ENCODE measurements around the gene ADAMTS12.
"Not testable (repeated sequence)": the region's sequence is repeated elsewhere in the genome, so short reads cannot be mapped to it uniquely, and the experiment has no call there.

The ADAMTS12 gene

GRCh38 chr5:33583332-33583731 is 308.5 kb downstream of the ADAMTS12 start:
- no peak for DNase-seq (ENCODE audit: low read depth)

- no peak for DNase-seq (ENCODE audit: low read depth)
Measured at GRCh38 chr5:33582417-33582816, 309.4 kb downstream of the ADAMTS12 start.

- DNase-seq (ENCODE audit: low read depth): no peak
Measured at GRCh38 chr5:33579789-33580188, 312.0 kb downstream of the ADAMTS12 start.

- DNase-seq (ENCODE audit: low read depth): no peak
Measured at GRCh38 chr5:33579152-33579551, 312.6 kb downstream of the ADAMTS12 start.

GRCh38 chr5:33576726-33577590 is 314.8 kb downstream of the ADAMTS12 start:
- no peak for DNase-seq (ENCODE audit: low read depth)

GRCh38 chr5:33565324-33565723 is 326.5 kb downstream of the ADAMTS12 start:
- no peak for DNase-seq (ENCODE audit: low read depth)

- no peak for DNase-seq (ENCODE audit: low read depth)
Measured at GRCh38 chr5:33563983-33564908, 327.5 kb downstream of the ADAMTS12 start.

- no peak for DNase-seq (ENCODE audit: low read depth)
Measured at GRCh38 chr5:33563530-33563929, 328.3 kb downstream of the ADAMTS12 start.

GRCh38 chr5:33558489-33558888 is 333.3 kb downstream of the ADAMTS12 start:
- DNase-seq (ENCODE audit: low read depth): no peak

- DNase-seq (ENCODE audit: low read depth): no peak
Measured at GRCh38 chr5:33557605-33558004, 334.2 kb downstream of the ADAMTS12 start.

GRCh38 chr5:33556330-33557328 is 335.2 kb downstream of the ADAMTS12 start:
- no peak for DNase-seq (ENCODE audit: low read depth)

- DNase-seq (ENCODE audit: low read depth): no peak
Measured at GRCh38 chr5:33549982-33550567, 341.7 kb downstream of the ADAMTS12 start.

GRCh38 chr5:33539790-33540189 is 352.0 kb downstream of the ADAMTS12 start:
- not testable (repeated sequence) for DNase-seq (ENCODE audit: low read depth)

- no peak for DNase-seq (ENCODE audit: low read depth)
Measured at GRCh38 chr5:33539212-33539611, 352.6 kb downstream of the ADAMTS12 start.

GRCh38 chr5:33538201-33538600 is 353.6 kb downstream of the ADAMTS12 start:
- DNase-seq (ENCODE audit: low read depth): no peak

- DNase-seq (ENCODE audit: low read depth): no peak
Measured at GRCh38 chr5:33537240-33537639, 354.6 kb downstream of the ADAMTS12 start.

GRCh38 chr5:33536802-33537201 is 355.0 kb downstream of the ADAMTS12 start:
- DNase-seq (ENCODE audit: low read depth): no peak

- no peak for DNase-seq (ENCODE audit: low read depth)
Measured at GRCh38 chr5:33531824-33532223, 360.0 kb downstream of the ADAMTS12 start.

GRCh38 chr5:33531037-33531298 is 360.8 kb downstream of the ADAMTS12 start:
- DNase-seq (ENCODE audit: low read depth): no peak

- DNase-seq (ENCODE audit: low read depth): no peak
Measured at GRCh38 chr5:33530183-33531036, 361.4 kb downstream of the ADAMTS12 start.

- no peak for DNase-seq (ENCODE audit: low read depth)
Measured at GRCh38 chr5:33527696-33528095, 364.1 kb downstream of the ADAMTS12 start.
